GM12892 (cell line): ENCODE measurements around the gene CD46.
"Not testable (repeated sequence)": the region's sequence is repeated elsewhere in the genome, so short reads cannot be mapped to it uniquely, and the experiment has no call there.

ENCODE experiments used
- POLR2A ChIP-seq: IDR thresholded peaks from 2 replicates; pipeline ENCODE4 v1.6.1; 2011; ENCODE audit warnings: low read depth, low read length, control low read depth
- POLR2AphosphoS5 ChIP-seq: IDR thresholded peaks from 2 replicates; pipeline ENCODE4 v1.6.1; 2011; ENCODE audit warnings: low read depth, low read length, control low read depth
- TAF1 ChIP-seq: IDR thresholded peaks from 2 replicates; pipeline ENCODE4 v1.6.1; 2011; ENCODE audit warnings: low read depth, mild to moderate bottlenecking, control low read depth, low read length, borderline replicate concordance

DNA sequence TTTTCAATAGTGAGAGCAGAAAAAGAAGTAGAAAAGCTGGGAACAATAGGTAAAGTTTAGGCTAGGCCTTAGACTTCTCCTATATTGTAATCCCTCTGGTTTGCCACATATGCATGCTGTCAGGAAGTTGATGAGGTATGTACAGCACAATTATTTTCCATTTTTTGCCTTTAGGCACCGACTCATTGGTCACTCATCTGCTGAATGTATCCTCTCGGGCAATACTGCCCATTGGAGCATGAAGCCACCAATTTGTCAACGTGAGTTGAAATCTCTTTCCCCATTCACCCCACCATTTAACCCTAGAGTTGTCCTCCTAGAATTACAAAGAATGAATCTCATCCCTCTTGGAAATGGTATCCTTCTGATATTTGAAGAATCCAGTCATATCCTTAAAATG is 43.9 kb upstream of the CD46 start:
- TF ChIP-seq POLR2A, POLR2AphosphoS5, TAF1: not testable (repeated sequence)
